HCT116 (cell line): Measurements from ENCODE around the gene SPRN. TPM values are rescaled to one million over a fixed set of nuclear protein-coding genes. Genes with fewer than 3 reads are reported as not detected.

ENCODE experiments used
- ATAC-seq: fragments of 200-7000 bp; cut with Tn5 transposase; 2 replicates; pipeline ENCODE4 v1.9.1; 2020; ENCODE audit warnings: mild to moderate bottlenecking, moderate library complexity
- BruUV-seq: library from RNA; stranded (reverse); fragments of 400-500 nt; replicated peaks from 2 replicates; lab custom pipeline; 2021; lab: Mats Ljungman, UMichigan
- CTCF ChIA-PET: fragments of 300-600 bp; sonication (Branson Sonifier 250); formaldehyde crosslinking; loops from one replicate; lab custom pipeline; 2021; ENCODE audit warnings: antibody characterized with exemption; lab: Charles Lee
- POLR2A ChIA-PET: fragments of 300-600, 350-600 bp; sonication (Branson Sonifier 250); formaldehyde crosslinking; loops from one replicate; lab custom pipeline; 2021; ENCODE audit warnings: antibody characterized with exemption; lab: Charles Lee
- RAD21 ChIA-PET, 2 experiments: fragments of 300-600 bp; sonication (Branson Sonifier 250); formaldehyde crosslinking; loops; one replicate each; lab custom pipeline; 2023; ENCODE audit warnings: low total read pairs in 2 of 2; ENCODE audit not compliant: uncharacterized antibody in 2 of 2, unreplicated experiment in 2 of 2, low non-redundant PET in 1 of 2; lab: Charles Lee
- DNase-seq: peaks from one replicate; pipeline ENCODE4 v3.0.0-alpha.2; 2010; ENCODE audit warnings: low read depth, low spot score
- H2AFZ ChIP-seq: fragments of 200-600 bp; shearing (Covaris generic), sonication (generic); 2 replicates; pipeline ENCODE4 v1.6.1; 2017; ENCODE audit warnings: low read depth, mixed run types, mixed read lengths, antibody characterized with exemption, low read length; ENCODE audit not compliant: poor library complexity, severe bottlenecking
- H3K27ac ChIP-seq: 2 replicates; pipeline ENCODE4 v1.5.1; 2012; ENCODE audit warnings: low read depth, low read length
- H3K27me3 ChIP-seq: fragments of 200-600 bp; sonication (generic); 2 replicates; pipeline ENCODE4 v1.6.1; 2016; ENCODE audit warnings: mixed run types, low read length, mixed read lengths; ENCODE audit not compliant: insufficient read depth
- H3K36me3 ChIP-seq, 2 experiments: fragments of 200-500 bp in 1 of 2; fragments of 200-600 bp in 1 of 2; sonication (Bioruptor generic) in 1 of 2; sonication (generic) in 1 of 2; 2 replicates each; pipeline versions ENCODE4 v1.5.1 to v1.6.1; 2014 to 2016; ENCODE audit warnings: low read length in 2 of 2, inconsistent platforms in 1 of 2, mixed read lengths in 1 of 2, mixed run types in 1 of 2; ENCODE audit not compliant: insufficient read depth in 2 of 2, control insufficient read depth in 1 of 2
- H3K4me1 ChIP-seq, 2 experiments: fragments of 200-600 bp in 1 of 2; sonication (generic) in 1 of 2; 2 replicates each; pipeline versions ENCODE4 v1.5.1 to v1.6.1; 2012 to 2017; ENCODE audit warnings: low read length in 2 of 2, inconsistent platforms in 1 of 2, mild to moderate bottlenecking in 1 of 2, mixed read lengths in 1 of 2, mixed run types in 1 of 2, moderate library complexity in 1 of 2; ENCODE audit not compliant: insufficient read depth in 2 of 2, control insufficient read depth in 1 of 2
- H3K4me2 ChIP-seq: fragments of 200-600 bp; sonication (generic); 2 replicates; pipeline ENCODE4 v1.6.1; 2017; ENCODE audit warnings: mixed run types, low read length, mixed read lengths
- H3K4me3 ChIP-seq, 2 experiments: fragments of 200-600 bp in 1 of 2; sonication (generic) in 1 of 2; replicated peaks in 1 of 2; 2 replicates each; pipeline ENCODE4 v1.5.1; 2011 to 2016; ENCODE audit warnings: low read length in 2 of 2, control low read depth in 1 of 2, low read depth in 1 of 2, mild to moderate bottlenecking in 1 of 2, mixed read lengths in 1 of 2, mixed run types in 1 of 2
- H3K79me2 ChIP-seq: fragments of 200-600 bp; sonication (generic); 2 replicates; pipeline ENCODE4 v1.6.1; 2017; ENCODE audit warnings: mild to moderate bottlenecking, mixed run types, low read length, moderate library complexity, mixed read lengths; ENCODE audit not compliant: insufficient read depth
- H3K9ac ChIP-seq: fragments of 200-600 bp; sonication (generic); 2 replicates; pipeline ENCODE4 v1.6.1; 2016; ENCODE audit warnings: low read length, mixed read lengths
- H3K9me2 ChIP-seq: fragments of 200-600 bp; sonication (generic), shearing (Covaris generic); 2 replicates; pipeline ENCODE4 v1.6.1; 2017; ENCODE audit warnings: mixed run types, mild to moderate bottlenecking, moderate library complexity; ENCODE audit not compliant: insufficient read depth
- H3K9me3 ChIP-seq, 2 experiments: fragments of 200-500 bp in 1 of 2; fragments of 200-600 bp in 1 of 2; sonication (Bioruptor generic) in 1 of 2; sonication (generic) in 1 of 2; 2 replicates each; pipeline ENCODE4 v1.6.1; 2014 to 2017; ENCODE audit warnings: low read length in 2 of 2, mixed read lengths in 2 of 2, inconsistent platforms in 1 of 2, low read depth in 1 of 2, mild to moderate bottlenecking in 1 of 2, mixed run types in 1 of 2, moderate library complexity in 1 of 2; ENCODE audit not compliant: control insufficient read depth in 1 of 2, insufficient read depth in 1 of 2
- H4K20me1 ChIP-seq: fragments of 200-600 bp; sonication (generic), shearing (Covaris generic); 2 replicates; pipeline ENCODE4 v1.6.1; 2017; ENCODE audit warnings: mixed run types, mild to moderate bottlenecking, moderate library complexity; ENCODE audit not compliant: insufficient read depth
- CBX3 ChIP-seq: IDR thresholded peaks from 2 replicates; pipeline ENCODE4 v1.6.1; 2012; ENCODE audit warnings: low read depth
- CEBPB ChIP-seq: IDR thresholded peaks from 2 replicates; pipeline ENCODE4 v1.6.1; 2012; ENCODE audit warnings: low read depth
- ELF1 ChIP-seq: IDR thresholded peaks from 2 replicates; pipeline ENCODE4 v1.6.1; 2012; ENCODE audit warnings: low read depth, borderline replicate concordance
- JUND ChIP-seq: IDR thresholded peaks from 2 replicates; pipeline ENCODE4 v1.6.1; 2012
- MAX ChIP-seq: IDR thresholded peaks from 2 replicates; pipeline ENCODE4 v1.6.1; 2012
- POLR2AphosphoS5 ChIP-seq: IDR thresholded peaks from 2 replicates; pipeline ENCODE4 v1.6.1; 2011; ENCODE audit warnings: mild to moderate bottlenecking, low read depth, low read length, moderate library complexity
- RAD21 ChIP-seq: IDR thresholded peaks from 2 replicates; pipeline ENCODE4 v1.6.1; 2012; ENCODE audit warnings: low read depth, mild to moderate bottlenecking
- SIN3A ChIP-seq: IDR thresholded peaks from 2 replicates; pipeline ENCODE4 v1.6.1; 2012; ENCODE audit warnings: low read depth
- SP1 ChIP-seq: IDR thresholded peaks from 2 replicates; pipeline ENCODE4 v1.6.1; 2012; ENCODE audit warnings: low read depth
- TCF7L2 ChIP-seq: IDR thresholded peaks from 2 replicates; pipeline ENCODE4 v1.7.0; 2011; ENCODE audit warnings: borderline replicate concordance, inconsistent platforms; ENCODE audit not compliant: insufficient read depth, insufficient read length; ENCODE audit errors: extremely low read depth
- ZFX ChIP-seq: fragments of 450-650 bp; IDR thresholded peaks from 2 replicates; pipeline ENCODE4 v1.6.1; 2017
- ZNF274 ChIP-seq: fragments of 200-500 bp; sonication (Bioruptor generic); IDR thresholded peaks from 2 replicates; pipeline ENCODE4 v1.6.1; 2014; ENCODE audit warnings: mild to moderate bottlenecking, low read depth, low read length, inconsistent platforms
- intact Hi-C: fragments of 100-400 bp; cut with micrococcal nuclease; formaldehyde crosslinking; loops from 2 replicates; pipeline ENCODE4 v1.10.0; 2022
- total RNA-seq: library from RNA; stranded (reverse); gene quantifications from one replicate; pipeline ENCODE4 v1.2.1, GENCODE V29; 2021; ENCODE audit not compliant: unreplicated experiment

The SPRN gene
- total RNA-seq, 1 experiment from 2014 or later: not detected

GRCh38 chr10:133379801-133380666 lies 44.4 kb downstream of the SPRN start:
- Histone ChIP-seq H2AFZ (no peak overlapping the region), H3K27ac (no peak overlapping the region)

GRCh38 chr10:133379152-133379800 lies 45.1 kb downstream of the SPRN start, which contains the start of gene PAOX:
TSS of gene PAOX (plus strand) at chr10:133379262. CDS start at chr10:133379317, 55 bp downstream.
- ChIA-PET CTCF (no interaction called here), RAD21 (no interaction called here), POLR2A (no interaction called here)
- DNase-seq: no peak
- peak within 1 kb of the TSS; percentile 80 for H3K4me2 ChIP-seq
- peak within 1 kb of the TSS; percentile 42; the same call in 1 of the 2 replicates for H3K27ac ChIP-seq
- H3K27me3 ChIP-seq: no peaks in the 10 kb centered on the region
- H2AFZ ChIP-seq: no peak within 1 kb of the TSS
- no peaks in the 10 kb centered on the region for H3K9me3 ChIP-seq
- no peaks in the 10 kb centered on the region for H3K36me3 ChIP-seq
- H3K9me2 ChIP-seq: no peaks in the 10 kb centered on the region
- peaks cover 0 to 6% of the 10 kb centered on the region in 2 experiments; a peak in 1 of 4 replicates for H3K4me1 ChIP-seq
- H3K79me2 ChIP-seq: no peaks in the 10 kb centered on the region
- peak; percentile 75 for ATAC-seq
- peak within 1 kb of the TSS; percentile 35 for H3K9ac ChIP-seq
- no peak for TF ChIP-seq MAX
- TF ChIP-seq SP1: no peak
- 0 out of 2 replicates have a peak, but pooled peaks have one; percentile 31 for TF ChIP-seq SIN3A
- no peak for TF ChIP-seq JUND
- TF ChIP-seq POLR2AphosphoS5: peak; percentile 71
- TF ChIP-seq ELF1: no peak
- intact Hi-C loops: no loop called here
- H3K4me3 ChIP-seq: peak within 1 kb of the TSS; percentile 43 to 55
- no TSS peak for BruUV-seq
- no peaks in the 10 kb centered on the region for H4K20me1 ChIP-seq

More at GRCh38 chr10:133379801-133380666, 44.4 kb downstream of the SPRN start:
- ChIA-PET RAD21 (no interaction called here), CTCF (no interaction called here), POLR2A (no interaction called here)
- no TSS peak for BruUV-seq
- H3K4me1 ChIP-seq: peaks cover 0 to 6% of the 10 kb centered on the region in 2 experiments; a peak in 1 of 4 replicates
- H3K4me2 ChIP-seq: peak overlapping the region; percentile 62
- no peaks in the 10 kb centered on the region for H4K20me1 ChIP-seq
- peak overlapping the region; percentile 28 to 46 for H3K4me3 ChIP-seq
- H3K79me2 ChIP-seq: no peaks in the 10 kb centered on the region
- ATAC-seq: peak; percentile 8; the same call in 1 of the 2 replicates
- TF ChIP-seq ZNF274 (no peak), CEBPB (no peak), TCF7L2 (no peak), CBX3 (no peak), POLR2AphosphoS5 (no peak), RAD21 (no peak), ZFX (no peak)
- DNase-seq: no peak
- intact Hi-C loops: no loop called here
- no peak overlapping the region for H3K9ac ChIP-seq
- H3K27me3 ChIP-seq: no peaks in the 10 kb centered on the region
- no peaks in the 10 kb centered on the region for H3K36me3 ChIP-seq
- no peaks in the 10 kb centered on the region for H3K9me3 ChIP-seq
- no peaks in the 10 kb centered on the region for H3K9me2 ChIP-seq
